CD1c-positive myeloid dendritic cell (primary cell): ENCODE data around the gene FZD7.
A peak's percentile ranks its signal among the peaks of the same experiment; 100 is the strongest.

Source experiments
- DNase-seq: peaks from one replicate; pipeline ENCODE4 v3.0.0-alpha.2; 2016; ENCODE audit errors: extremely low spot score

FZD7 gene

DNA sequence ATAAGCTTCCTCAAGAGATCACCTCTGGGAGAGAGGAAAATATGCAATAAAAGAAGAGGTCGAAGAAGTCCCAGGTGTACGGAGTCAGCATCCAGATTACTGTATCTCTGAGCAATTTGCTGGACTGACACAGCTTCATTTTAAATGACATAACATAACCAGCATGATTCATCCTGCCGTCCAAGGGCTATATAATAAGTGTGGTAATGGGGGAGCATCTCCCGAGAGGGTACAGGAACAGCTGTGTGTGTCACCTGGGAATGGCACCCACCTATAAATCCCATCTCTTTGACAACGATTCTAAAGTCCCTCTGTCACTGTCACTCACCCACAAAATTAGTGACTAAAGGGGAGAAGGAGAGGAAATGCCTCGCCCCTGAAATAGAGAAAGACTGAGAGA is 19.3 kb upstream of the FZD7 start:
- DNase-seq = no peak

DNA sequence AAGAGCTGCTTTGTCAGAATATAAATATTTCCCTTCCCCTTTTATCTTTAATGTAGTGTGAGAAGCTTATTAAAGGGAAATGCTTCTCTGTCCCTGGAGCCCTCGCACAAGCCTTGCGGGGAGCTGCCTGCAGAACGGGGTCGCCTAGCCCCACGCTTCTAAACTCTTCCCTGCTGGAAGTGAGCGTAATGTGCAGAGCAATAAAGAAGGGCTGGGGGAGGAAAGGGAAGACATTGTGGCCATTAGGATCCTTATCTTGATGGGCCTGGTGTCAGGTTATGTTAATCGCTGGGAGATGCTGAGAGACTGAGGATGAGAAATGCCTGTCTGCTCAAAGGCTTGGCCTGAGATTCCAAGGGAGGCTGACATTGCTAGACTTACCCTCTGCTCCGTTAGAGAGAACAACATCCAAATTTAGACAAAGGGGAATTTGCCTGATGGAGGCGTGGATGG is 18.9 kb upstream of the FZD7 start:
- DNase-seq = no peak

- no peak for DNase-seq
These were observed 18.2 kb upstream of the FZD7 start for GRCh38 chr2:202015471-202015870.

GRCh38 chr2:202016579-202017227 is 17.0 kb upstream of the FZD7 start:
- no peak for DNase-seq

GRCh38 chr2:202017940-202018339 is 15.7 kb upstream of the FZD7 start:
- no peak for DNase-seq

- DNase-seq = no peak
These were observed 14.7 kb upstream of the FZD7 start for GRCh38 chr2:202018950-202019349.

GRCh38 chr2:202019689-202020450 is 13.8 kb upstream of the FZD7 start:
- DNase-seq = no peak

DNA sequence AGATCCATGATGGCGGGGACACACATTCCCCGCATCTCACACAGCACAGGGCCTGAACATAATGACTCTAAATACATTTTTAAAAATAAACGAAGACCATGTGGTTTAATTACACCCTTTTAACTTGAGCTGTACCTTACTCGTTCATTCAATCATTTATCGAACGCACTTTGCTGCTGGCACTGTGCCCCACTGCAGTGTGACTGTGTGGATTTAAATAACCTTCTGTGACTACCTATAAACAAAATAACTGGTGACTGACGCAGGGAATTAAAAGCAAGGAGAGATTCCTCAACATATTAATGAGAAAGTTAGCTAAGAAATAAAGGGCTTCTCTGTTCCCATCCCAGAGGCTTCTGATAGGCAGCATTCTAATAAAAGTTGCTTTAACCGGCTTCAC is 10.9 kb upstream of the FZD7 start:
- DNase-seq = no peak

DNA sequence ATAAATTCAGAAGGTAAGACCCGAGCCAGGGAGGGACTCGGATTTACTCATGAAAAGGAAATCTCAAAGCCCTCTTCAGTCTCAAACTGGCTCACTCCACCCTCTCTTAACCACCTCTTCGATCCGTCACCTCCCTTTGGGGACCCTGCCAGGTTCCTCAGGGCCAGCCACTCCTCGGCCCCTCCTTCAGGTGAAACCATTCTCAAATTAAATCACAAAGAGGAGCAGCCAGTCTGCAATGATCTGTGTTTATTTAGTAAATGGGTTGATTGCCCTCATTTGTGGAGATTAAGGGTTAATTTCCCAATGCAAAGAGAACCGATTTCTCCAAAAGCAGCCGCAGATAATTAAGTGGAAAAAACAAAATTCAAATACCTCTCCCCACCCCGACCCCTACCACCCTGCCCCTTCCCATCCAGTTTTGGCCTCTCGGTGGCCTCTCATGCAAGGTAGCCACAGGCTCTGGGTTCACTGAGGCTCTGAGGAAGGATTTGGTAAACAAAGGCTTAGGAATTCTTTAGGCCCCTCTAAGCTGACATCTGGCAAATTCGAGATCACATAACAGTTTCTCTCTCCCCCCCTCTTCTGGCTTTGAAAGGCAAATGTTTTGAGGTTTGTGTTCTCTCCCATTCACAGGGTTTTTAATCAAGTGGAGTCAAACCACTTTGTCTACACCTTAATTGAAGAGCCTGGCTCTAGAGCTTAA is 10.3 kb upstream of the FZD7 start:
- no peak for DNase-seq

- DNase-seq = no peak
These were observed 9.8 kb upstream of the FZD7 start for GRCh38 chr2:202023904-202024266.

GRCh38 chr2:202024871-202025270 is 8.8 kb upstream of the FZD7 start:
- no peak for DNase-seq

- DNase-seq = no peak
These were observed 7.8 kb upstream of the FZD7 start for GRCh38 chr2:202025816-202026215.

DNA sequence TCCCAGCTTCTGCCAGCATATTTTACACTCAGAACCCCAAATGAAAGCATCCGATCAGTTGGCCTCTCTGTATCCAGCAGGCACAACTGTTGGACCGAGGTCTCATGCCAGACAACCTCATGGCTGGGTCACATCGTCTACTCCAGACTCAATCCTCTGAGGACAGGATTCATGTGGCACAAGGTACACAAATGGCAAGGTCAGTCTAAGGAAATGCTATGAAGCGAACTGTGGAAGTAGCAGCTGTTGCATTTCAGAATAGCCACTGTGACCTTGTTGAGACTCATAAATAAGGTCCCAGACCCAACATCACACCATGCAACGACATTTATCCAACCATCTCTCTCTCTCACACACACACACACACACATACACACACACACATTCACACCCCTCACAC is 7.1 kb upstream of the FZD7 start:
- no peak for DNase-seq

- no peak for DNase-seq
These were observed 3.0 kb upstream of the FZD7 start for GRCh38 chr2:202030691-202031090.

DNA sequence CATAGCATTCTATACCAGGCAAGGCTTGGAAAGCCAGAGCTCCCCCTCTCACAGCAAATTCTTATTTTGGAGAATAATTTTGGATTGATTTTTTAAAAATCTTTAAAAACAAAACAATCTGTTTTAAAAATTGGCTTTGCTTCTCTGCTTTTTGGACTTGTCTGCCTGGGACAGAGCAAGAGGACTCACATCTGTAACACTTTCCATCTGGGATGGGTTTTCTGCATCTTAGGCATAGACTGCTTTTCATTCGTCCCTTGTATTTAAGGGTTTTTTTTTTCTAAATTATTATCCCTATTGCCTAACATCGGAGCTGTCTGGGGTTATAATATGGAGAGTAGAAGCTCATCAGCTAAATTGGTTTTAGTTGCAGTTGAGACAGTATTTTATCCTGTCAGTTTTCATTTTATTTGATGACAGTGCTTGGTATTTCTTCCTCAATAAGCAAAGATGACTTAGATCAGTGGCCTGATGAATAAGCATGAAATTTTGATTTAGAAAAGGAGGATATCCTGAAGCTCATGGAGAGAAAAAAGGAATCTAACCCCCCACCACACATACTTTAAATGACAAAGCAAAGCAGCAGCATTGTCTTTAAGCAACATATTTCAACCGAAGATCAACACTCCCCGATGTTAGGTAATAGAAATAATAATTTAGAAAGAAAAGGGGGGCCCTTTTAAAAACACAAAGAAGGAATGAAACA is 2.3 kb upstream of the FZD7 start:
- DNase-seq = no peak

DNA sequence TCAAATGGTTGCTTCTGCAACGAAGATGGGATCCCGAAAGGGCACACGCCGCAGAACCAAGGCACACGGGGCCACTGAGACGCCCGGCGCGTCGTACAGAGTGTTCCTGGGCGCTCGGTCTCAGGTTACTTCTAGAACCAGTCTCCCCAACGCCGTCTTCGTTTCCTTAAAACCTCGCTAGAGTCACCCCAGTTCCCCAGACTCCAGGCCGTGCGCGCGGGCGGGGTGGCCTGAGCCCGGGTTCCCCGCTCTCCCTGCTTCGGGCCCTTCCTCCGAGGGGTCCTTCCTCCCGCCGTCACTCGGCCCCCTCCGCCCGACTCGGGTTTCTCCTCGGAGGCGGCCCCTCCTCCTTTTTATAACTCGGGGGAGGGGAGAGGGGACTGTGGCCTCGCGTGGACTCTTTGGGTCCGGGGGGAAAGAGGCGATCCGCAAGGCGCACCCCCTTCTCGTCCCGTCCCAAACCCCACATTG is 774 bp upstream of the FZD7 start:
- DNase-seq = peak; percentile 59

DNA sequence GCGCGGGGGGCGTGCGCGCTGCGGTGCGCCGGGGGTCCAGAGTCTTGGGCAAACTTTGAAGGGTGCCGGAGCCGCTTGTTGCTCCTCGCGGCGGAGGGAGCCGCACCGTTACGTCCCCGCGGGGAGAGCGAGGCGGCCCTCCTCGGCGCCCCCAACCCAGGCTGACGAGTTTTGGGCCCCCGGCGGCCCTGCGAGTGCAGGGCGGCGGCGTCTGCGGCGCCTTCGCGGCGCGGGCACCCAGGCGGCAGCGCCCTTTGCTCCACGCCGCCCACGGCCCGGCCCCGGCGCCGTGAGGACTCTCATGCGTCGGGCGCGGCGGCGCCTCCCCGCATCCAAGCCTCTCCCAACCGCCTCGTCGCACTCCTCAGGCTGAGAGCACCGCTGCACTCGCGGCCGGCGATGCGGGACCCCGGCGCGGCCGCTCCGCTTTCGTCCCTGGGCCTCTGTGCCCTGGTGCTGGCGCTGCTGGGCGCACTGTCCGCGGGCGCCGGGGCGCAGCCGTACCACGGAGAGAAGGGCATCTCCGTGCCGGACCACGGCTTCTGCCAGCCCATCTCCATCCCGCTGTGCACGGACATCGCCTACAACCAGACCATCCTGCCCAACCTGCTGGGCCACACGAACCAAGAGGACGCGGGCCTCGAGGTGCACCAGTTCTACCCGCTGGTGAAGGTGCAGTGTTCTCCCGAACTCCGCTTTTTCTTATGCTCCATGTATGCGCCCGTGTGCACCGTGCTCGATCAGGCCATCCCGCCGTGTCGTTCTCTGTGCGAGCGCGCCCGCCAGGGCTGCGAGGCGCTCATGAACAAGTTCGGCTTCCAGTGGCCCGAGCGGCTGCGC is 814 bp downstream of the FZD7 start:
- DNase-seq = peak; percentile 52

- peak; percentile 44 for DNase-seq
These were observed 1.7 kb downstream of the FZD7 start for GRCh38 chr2:202035089-202035940.

GRCh38 chr2:202035941-202036372 is 2.3 kb downstream of the FZD7 start:
- no peak for DNase-seq

DNA sequence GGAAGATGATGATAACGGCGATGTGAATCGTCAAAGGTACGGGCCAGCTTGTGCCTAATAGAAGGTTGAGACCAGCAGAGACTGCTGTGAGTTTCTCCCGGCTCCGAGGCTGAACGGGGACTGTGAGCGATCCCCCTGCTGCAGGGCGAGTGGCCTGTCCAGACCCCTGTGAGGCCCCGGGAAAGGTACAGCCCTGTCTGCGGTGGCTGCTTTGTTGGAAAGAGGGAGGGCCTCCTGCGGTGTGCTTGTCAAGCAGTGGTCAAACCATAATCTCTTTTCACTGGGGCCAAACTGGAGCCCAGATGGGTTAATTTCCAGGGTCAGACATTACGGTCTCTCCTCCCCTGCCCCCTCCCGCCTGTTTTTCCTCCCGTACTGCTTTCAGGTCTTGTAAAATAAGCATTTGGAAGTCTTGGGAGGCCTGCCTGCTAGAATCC is 3.0 kb downstream of the FZD7 start:
- no peak for DNase-seq
